WTC11 (cell line): ENCODE measurements around the gene PANX3.

ENCODE experiments used
- CREB1 ChIP-seq: sonication (generic); formaldehyde crosslinking; IDR thresholded peaks from 2 replicates; pipeline ENCODE4 v1.8.0; 2023; ENCODE audit warnings: mild to moderate bottlenecking, missing genetic modification reagents
- ELF4 ChIP-seq: sonication (generic); formaldehyde crosslinking; IDR thresholded peaks from 2 replicates; pipeline ENCODE4 v1.8.1; 2022; ENCODE audit warnings: low read depth, mild to moderate bottlenecking, moderate library complexity, missing genetic modification reagents
- SMAD3 ChIP-seq: sonication (generic); formaldehyde crosslinking; IDR thresholded peaks from 2 replicates; pipeline ENCODE4 v1.8.0; 2022; ENCODE audit warnings: missing genetic modification reagents, mild to moderate bottlenecking, borderline replicate concordance
- SMAD4 ChIP-seq: sonication (generic); formaldehyde crosslinking; IDR thresholded peaks from 2 replicates; pipeline ENCODE4 v1.8.0; 2022; ENCODE audit warnings: mild to moderate bottlenecking, missing genetic modification reagents
- TP53 ChIP-seq: sonication (generic); formaldehyde crosslinking; IDR thresholded peaks from 2 replicates; pipeline ENCODE4 v1.8.1; 2023; ENCODE audit warnings: mild to moderate bottlenecking, missing genetic modification reagents
- TF ChIP-seq, protein P1 (sequence below): fragments of 200-600 bp; IDR thresholded peaks from 2 replicates; pipeline ENCODE4 v1.8.0; 2022; ENCODE audit warnings: antibody characterized with exemption

DNA sequence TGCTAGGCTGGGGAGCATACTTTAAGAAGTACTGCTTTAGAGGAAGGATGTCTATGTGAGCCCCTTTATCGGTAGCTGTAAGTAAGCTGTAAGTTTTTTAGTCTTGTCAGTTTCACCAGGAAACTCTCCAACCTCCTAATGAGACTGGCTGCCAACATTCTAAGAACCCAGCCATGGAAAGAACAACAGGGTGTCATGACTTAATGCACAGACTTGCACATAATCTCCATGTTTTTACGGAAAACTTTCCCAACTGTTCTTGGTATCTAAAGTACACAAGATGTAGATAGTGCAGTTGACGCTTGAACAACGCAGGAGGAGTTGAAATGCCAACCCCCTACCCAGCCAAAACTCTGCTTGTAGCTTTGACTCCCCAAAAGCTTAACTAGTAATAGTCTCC lies 32.5 kb upstream of the PANX3 start:
- no peak for TF ChIP-seq SMAD3 (CRISPR knock-in tag)
- TF ChIP-seq, protein P1, sequence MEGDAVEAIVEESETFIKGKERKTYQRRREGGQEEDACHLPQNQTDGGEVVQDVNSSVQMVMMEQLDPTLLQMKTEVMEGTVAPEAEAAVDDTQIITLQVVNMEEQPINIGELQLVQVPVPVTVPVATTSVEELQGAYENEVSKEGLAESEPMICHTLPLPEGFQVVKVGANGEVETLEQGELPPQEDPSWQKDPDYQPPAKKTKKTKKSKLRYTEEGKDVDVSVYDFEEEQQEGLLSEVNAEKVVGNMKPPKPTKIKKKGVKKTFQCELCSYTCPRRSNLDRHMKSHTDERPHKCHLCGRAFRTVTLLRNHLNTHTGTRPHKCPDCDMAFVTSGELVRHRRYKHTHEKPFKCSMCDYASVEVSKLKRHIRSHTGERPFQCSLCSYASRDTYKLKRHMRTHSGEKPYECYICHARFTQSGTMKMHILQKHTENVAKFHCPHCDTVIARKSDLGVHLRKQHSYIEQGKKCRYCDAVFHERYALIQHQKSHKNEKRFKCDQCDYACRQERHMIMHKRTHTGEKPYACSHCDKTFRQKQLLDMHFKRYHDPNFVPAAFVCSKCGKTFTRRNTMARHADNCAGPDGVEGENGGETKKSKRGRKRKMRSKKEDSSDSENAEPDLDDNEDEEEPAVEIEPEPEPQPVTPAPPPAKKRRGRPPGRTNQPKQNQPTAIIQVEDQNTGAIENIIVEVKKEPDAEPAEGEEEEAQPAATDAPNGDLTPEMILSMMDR = no peak
- TF ChIP-seq TP53 = no peak
- TF ChIP-seq SMAD4 (CRISPR knock-in tag) = no peak
- TF ChIP-seq ELF4 (CRISPR knock-in tag) = no peak
- no peak for TF ChIP-seq CREB1 (CRISPR knock-in tag)
